Cerebellar cortex (tissue), 1 donor: ENCODE results near the gene GUCD1.
A peak's percentile ranks its signal among the peaks of the same experiment; 100 is the strongest.

Source experiments
- DNase-seq: peaks from one replicate; pipeline ENCODE4 v3.0.0-alpha.2; 2015; ENCODE audit warnings: low spot score

Gene GUCD1

DNA sequence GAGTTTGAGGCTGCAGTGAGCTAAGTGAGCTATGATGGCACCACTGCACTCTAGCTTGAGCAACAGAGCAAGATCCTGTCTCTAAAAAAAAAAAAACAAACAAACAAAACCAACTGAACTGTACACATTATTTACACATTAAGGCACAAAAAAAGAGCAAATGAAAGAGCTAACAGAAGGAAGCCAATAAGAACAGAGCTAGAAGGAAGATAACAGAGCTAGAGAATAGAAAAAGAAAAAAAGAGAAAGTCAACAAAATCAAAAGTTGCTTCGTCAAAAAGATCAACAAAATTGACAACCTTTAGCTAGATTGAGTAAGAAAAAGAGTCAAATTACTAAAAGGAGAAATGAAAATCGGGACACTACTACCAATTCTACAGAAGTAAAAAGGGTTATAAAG lies 25.0 kb downstream of the GUCD1 start:
- DNase-seq, result no peak

DNA sequence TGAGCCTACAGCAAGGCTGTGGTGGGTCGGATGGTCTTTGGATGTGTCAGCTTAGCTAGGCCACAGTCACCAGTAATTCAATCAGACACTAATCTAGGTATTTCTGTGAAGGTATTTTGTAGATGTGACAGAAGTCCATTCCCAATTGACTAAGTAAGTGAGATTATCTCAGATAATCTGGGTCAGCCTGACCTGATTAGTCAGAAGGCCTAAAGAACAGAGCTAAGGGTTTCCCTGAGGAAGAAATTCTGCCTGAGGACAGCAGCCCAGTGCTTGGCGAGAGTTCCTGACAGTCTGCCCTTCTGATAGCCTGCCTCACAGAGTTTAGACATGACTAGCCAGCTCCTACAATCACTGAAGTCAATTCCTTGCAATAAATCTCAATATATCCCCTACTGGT lies 28.7 kb downstream of the GUCD1 start:
- DNase-seq, result no peak

DNA sequence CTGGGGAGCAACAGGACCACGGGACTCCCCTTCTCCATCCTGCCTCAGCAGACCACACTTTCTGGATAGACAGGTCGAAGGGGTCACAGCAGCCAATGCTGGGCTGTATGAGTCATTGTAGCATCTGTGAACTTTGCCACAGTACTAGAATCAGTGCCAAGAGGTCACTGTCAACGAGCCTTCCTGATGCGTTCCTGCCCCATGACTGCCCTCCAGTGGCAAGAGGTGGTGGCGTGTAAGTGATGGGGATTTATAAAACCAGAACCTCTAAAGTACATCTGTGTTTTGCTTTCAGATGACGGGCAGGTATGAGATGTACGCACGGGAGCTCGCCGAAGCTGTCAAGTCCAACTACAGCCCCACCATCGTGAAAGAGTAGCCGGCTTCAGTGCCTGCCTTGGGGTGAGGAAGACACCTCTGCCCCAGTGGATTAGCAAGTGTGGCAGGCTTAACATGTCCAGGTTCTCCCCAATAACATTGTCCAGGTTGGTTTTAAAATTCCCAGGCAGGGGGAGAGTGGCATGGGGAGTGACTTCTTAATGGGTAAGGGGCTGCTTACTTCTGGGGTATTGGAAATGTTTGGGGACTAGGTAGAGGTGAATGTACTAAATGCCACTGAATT lies 29.4 kb downstream of the GUCD1 start:
- peak; percentile 73 for DNase-seq

DNA sequence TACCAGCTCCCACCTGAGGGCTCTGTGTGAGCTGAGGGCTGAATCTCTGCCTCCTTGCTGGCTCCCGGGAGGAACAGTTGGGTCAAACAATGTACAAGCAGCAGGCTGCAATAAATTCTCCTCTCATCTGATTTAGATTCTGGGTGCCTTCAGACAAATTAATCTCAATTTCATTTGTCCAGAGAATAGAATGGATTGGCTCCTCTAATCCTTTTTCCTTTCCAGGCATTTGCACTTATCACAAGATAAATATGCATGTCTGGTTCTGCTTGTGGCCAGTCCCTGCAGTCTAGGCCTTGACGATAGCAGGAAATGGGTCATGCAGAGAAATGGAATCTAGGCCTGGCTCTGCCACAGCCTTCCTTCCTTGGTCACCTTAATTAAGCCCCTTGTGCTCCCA lies 31.1 kb downstream of the GUCD1 start:
- DNase-seq, result no peak

DNA sequence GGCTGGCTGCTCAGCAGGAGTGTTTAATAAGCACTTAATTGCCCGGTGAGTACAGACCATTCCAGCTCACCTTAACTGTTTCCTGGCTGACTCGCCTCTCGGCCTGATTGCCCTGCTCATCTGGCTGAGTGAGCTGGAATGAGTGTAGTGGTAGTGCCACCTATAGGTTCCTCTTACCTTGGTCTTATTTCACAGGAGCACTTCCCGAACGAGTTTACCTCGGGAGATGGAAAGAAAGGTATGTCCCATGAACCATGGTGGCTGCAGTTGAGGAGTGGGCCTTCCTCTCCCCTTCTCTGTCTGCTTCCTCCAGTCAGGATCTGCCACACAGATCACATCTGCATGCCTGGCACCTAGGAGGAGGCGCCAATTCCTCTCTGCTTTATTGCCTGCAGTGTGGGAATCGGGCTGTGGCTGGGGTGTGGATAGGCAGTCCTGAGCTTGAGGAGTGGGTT lies 33.1 kb downstream of the GUCD1 start:
- peak; percentile 86 for DNase-seq

DNA sequence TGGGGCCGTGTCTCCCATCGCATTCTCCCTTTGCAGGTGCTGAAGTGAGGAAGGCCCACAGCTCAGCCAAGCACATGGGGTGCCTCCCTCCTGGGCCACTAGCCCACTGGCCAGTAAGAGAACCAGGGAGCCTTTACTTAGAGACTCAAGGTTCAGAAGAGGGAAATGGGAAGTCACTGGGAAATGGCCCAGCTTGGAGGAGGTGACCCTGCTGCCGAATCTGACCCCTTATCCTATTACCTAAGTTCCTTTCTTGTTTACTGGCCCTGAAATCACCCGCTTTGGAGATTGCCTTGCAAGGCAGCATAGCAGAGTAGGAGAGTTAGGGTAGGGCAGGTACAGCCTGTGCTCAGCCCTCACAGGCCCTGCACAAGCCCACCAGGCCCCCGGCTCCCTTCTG lies 35.4 kb downstream of the GUCD1 start:
- no peak for DNase-seq

DNA sequence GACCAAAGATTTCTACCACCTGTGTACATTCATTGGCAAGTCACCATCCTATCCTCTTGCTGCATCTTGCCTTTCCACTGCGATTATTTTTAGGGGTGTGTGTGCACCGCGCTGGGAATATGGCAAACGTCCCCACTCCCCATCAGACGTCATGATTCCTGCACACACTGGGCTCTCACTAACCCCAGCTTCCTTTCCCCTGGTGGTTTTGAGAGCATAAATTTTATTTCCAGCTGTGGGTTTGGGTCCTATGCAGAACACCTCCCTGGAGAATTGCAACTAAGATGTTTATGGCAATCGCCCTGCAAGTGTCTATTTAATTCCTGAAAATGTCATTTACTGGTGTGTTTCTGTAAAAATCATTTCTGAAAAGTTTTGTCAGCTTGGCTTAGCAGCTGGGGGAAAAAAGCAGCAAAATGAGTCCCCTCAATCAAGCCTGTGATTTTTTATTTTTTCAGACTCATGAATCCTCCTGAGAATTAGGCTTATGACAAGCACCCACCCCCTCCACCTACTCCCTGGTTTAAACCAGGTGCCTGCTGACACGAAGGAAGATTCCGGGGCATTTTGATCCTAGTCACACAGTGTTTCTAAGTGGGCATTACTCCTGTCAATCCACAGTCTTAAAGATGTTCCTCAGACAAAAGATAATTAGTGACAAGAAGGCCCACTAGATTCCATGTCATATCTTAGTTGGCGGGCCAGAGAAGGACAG lies 36.0 kb downstream of the GUCD1 start:
- no peak for DNase-seq

DNA sequence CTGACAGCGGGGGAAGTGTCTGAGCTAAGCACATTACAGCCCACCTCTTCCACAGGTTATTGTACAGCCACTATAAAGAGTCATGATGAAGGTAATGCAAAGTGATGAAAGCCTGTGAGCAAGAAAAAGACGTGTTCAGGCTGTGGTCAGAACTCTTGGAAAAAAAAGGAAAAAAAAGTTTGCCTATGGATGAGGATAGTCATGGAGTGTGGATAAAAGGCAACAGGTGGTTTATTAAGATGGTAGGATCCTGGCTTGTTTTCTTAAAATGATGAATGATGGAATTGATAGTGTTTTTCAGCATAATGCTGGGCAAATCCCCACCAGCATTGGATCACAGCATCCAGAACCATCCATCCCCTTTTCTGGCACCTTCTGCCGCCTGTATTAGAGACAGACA lies 36.7 kb downstream of the GUCD1 start:
- DNase-seq, result no peak

DNA sequence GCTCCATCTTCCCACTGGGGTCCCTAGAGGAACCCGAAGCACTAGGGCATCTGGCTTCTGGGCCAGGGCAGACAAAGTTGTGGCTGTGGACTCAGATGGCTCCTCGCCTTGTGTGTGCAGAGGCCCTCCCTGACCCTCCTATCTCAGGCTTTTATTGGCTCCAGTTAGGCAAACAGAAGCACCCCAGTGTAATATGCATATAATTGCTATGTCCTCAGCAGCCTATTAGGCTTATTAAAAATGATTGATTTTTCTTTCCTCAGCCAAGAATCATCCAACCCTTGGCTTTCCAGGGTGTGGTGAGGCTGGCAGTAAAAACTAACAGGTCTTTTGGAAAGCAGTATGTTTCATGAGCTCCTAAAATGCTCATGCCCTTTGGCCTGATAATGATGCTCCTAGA lies 37.5 kb downstream of the GUCD1 start:
- no peak for DNase-seq

DNA sequence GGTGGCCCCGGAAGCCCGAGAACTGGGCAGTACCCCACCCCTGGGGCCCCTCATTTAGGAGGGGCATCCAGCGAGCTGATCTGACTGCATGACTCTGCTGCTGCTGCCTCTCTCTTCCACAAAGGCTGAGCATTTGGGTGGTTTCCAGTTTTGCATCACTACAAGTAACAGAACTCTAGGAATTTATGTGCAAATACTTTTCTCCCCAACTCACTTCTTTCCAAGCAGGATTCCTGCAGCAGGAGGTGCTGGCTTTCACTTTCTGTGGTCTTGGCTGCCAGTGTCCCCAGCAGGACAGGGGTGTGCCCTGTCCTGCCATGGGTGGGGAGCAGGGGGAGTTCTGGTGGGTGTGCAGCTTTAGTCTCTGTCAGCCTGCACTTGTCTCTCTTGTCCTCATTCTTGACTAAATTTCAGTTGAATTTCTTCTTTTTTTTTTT lies 38.6 kb downstream of the GUCD1 start:
- no peak for DNase-seq

DNA sequence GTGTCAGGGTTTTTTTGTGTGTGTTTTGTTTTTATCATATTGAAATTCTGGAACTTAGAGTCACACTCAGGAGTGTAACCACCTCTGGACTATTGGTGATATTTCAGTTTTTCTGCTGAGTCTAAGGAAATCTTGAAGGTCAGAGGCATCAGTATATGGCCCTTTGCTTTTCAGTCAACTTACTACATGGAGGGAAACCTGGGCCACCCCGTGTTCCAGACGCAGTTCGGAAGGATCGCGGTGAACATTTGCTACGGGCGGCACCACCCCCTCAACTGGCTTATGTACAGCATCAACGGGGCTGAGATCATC lies 40.0 kb downstream of the GUCD1 start:
- DNase-seq, result no peak

DNA sequence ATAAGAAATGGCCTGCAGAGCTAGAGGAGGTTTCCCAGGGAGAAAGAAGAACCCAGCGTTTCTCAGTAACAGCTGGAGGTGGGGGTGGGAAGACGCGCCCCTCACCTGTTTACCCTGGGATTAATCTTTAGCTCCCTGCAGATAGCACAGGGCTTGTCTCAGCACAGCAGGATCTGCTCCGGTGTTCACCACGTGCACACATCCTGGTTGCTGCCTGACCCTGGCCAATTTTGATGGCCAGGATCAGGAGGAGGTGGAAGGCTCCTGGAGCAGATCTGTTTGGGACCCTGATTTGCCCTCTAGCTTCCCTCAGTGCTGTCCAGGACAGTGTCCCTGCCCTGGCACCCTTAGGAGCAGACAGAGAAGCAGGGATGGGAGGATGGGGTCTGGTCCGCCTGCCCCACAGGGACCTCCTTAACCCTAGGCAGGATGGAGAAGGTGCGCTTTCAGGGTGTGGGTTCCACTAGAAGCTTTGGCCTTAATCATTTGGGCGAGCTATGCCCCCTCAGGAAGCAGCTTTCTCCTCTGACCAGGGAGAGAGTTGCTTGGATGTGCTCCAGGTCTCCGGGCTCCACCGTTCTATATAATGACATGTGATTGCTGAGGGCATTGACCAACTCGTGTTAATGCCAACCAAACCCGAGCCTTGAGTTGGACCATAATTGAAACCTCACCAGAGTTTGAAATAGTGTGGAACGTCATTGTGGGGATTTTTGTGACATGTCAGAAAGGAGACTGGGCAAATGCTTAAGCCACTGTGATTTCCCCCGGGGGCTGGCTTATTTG lies 40.5 kb downstream of the GUCD1 start:
- DNase-seq, result no peak

DNA sequence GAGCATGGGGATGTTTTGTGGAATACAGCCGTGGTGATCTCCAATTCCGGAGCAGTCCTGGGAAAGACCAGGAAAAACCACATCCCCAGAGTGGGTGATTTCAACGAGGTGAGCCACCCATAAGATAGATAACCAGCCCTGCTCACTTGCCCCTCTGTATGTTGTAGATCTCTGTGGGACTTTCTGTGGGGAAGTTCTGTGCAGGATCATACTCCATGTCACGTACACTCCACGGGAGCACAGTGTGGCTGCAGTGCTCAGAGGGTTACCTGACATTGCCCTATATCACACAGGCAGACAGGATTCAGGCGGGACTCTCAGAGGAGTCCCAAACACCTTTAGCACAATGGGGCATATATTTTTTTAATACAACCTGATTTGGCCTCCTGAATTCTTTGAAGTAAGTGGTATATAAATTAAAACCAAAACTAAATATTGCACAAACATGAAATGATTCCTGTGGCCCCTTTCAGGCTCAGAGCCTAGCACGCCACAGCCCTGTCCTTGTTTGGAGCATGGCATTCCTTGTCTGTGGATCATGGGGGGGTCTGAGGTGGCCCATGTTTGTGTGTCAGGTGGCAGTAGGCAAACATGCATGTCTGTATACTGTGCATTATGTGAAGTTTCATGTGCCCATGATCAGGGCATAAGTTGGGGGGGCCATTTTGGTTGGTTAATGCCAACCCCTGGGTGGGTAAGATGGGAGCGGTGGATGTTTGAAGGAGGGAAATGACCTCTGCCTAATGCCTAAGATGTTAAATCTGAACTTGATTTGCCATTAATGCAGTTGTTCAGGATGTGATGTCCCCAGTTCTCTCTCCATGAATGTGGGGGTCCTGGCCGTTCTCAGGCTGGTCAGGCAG lies 41.3 kb downstream of the GUCD1 start:
- no peak for DNase-seq

DNA sequence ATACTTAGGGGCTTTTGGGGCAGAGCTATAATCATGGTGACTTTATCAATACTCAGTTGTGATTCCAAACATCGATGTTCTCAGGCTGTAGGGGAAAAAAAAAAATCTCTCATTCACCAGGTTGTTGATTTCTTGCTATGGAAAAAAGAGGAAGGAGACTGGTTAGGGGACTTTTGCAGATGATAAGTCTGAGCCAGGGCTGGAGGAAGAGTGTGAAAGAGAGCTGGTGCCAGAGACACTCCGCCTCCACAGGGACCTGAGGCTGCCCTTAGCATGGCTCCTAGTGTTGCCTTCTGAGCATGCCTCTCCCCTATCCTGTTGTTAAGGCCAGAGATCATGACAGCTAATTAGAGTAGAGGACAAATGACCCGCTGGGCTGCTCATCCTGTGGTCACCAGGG lies 42.9 kb downstream of the GUCD1 start:
- no peak for DNase-seq

DNA sequence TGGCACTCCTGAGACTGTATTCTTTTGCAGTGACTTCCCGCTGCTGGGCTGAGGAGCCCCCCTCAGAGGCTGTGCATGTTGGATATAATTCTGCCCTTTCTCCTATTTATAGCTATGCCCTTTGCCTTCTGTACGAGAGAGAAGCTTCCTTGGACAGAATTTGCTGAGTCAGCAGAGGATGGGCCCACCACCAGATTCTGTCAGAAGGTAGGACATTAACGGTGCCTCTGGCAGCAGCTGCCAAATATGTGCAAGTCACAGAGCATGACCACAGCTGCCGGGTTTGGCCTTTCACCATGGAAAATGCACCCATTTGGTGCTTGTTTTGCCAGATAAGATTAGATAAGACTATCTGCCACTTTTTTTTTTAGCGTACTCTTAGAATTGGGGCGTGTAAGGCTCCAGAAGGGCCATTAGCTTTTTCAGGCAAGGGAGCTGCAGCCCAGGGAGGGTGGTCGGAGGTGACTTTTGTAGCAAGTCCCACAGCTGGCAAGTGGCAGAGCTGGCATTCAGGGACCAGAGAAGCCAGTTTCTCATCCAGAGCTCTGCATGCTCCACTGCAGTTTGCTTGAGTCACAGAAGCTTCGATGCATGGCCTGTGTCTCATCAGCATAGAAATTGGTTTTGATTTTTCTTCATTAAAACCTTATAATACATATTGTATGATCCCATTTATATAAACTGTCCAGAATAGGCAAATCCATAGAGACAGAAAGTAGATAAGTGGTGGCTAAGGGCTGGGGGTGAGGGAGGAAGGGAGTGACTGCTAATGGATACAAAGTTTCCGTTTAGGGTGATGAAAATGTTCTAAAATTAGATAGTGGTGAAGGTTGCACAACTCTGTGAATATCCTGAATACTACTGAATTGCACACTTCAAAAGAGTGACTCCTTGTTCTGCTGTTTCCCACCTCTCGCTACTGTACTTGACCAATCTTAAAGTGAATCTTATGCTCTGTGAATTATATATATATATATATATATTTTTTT lies 44.0 kb downstream of the GUCD1 start:
- no peak for DNase-seq

DNA sequence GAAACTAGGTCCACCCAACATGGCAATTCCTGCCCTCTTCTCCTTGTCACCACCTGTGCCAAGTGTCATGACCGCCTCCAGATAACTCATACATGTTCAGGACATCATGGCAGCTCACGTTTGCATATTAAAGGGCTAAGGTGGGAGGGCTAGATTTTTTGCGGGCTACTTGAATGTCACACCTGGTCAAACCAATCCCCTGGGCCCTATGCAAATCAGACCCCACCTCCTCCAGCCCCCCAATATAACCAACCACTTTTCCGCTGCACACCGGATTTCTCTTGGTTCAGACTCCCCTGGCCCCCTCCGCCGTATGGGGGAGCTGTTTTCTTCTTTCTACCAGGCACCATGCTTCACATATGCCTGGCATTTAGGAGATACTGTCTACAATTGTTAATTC lies 47.2 kb downstream of the GUCD1 start:
- DNase-seq, result no peak

DNA sequence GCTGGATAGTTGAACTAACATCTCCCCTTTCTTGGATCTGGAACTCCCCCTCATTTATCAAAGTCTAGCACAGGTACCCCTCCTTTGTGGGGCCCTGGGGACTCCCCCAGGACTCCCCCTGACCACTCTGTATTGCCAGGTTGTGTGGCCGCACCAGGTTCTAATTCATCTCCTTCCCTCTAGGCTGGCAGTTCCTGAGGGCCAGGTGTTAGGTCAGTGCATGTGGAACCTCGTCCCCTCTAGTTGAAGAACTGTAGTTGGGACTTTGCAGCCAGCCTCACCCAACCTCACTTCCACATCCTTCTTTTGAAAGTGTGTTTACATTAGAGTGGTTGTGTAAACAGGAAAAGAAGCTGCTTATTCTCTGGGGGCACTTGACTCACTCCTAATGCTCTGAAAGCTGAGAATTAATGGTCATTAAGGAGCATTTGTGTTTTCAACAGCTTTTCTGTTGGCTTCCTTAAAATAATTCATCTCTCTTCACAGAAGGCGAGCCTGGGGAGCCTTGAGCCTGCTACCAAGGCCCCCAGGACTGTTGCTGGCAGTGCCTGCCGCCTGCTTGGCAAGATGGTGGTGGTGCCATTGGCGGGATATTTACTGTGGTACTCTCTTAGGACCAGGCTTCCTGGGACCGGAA lies 48.0 kb downstream of the GUCD1 start:
- no peak for DNase-seq

DNA sequence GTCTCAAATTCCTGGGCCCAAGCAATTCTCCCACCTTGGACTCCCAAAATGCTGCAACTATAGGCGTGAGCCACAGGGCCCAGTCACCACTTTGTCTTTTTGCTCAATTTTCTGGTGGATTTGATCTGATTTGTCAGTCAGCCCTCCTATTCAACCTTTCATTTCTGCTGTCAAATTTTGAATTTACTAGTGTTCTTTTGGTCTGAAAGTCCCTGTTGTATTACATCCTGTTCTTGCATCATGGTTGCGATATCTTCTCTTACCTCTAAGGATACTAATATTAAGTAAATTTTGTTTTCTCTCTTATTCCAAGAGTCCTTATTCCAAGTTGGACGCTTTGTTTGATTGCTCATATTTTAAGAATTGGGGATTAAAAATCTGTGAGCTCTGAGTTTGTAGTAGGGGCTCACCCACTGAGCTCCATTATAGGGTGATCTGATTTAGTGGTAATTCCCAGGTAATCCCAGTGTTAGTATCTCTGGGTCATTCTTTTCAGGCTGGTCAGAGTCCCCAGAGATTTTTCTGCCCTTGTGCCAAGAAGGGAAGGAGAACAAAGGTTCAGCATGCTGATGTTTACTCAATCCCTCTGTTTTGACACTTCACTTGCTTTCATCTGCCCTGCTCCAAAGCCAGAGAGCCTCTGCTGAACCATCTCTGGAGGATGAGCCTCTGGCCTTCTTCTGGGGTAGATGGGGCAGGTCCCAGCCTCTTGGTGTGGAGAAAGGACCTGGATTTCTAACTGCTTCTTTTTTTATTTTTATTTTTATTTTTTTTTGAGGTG lies 49.8 kb downstream of the GUCD1 start:
- DNase-seq, result no peak

DNA sequence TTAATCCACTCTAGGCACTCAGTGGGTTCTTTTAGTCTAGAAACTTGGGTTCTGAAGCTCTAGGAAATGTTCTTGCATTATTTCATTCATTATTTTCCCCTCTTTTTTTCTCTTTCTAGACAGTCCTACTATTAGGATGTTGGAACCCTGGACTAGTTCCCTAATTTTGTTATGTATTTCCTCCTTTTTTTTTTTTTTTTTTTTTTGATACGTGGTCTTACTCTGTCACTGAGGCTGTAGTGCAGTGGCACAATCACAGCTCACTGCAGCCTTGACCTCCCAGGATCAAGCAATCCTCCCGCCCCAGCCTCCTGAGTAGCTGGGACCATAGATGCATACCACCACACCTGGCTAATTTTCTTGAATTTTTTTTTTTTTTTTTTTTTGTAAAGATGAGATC lies 50.4 kb downstream of the GUCD1 start:
- DNase-seq, result no peak

DNA sequence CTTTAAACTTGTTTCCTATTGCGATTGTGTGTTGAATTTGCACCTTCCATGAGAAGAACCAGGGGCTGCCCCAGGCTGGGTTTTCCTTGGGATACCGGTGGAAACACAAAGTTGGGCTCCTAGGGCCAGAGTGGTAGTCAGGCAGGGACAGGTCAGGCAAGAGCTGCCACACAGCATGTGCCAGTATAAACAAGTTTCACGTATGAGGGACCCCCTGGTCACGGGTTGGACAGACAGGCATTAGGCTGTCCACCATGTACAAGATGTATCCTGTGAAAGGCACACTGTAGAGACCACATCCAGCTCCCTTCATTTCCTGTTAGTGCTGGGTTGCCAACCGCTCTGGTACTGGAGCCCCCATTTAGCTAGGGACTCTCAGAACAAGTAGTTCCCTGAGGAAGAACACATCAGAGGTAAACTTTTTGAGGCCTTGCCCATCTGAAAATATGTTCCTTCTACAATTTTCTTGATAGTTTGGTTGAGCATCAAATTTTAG lies 51.0 kb downstream of the GUCD1 start:
- no peak for DNase-seq
